Cardiac septum (tissue), 1 donor: Measurements from ENCODE around the gene OBSCN. TPM values are rescaled to one million over a fixed set of nuclear protein-coding genes. Genes with fewer than 3 reads are reported as not detected.

Experiments used
- DNase-seq: peaks from one replicate; pipeline ENCODE4 v3.0.0-alpha.2; 2020; ENCODE audit warnings: low spot score
- intact Hi-C: fragments of 100-400 bp; cut with DNase I; formaldehyde crosslinking; loops from one replicate; pipeline ENCODE4 v1.14.0; 2022
- total RNA-seq: library from RNA; stranded (reverse); fragmentation: NEBNext Ultra II Directional; extraction: Animal tissue kit (Norgen Biotek cat#: 25700); gene quantifications from one replicate; pipeline ENCODE4 v1.2.1, GENCODE V29; 2021
- donor health status: DM: no; HTN: no; CAD: no.

The OBSCN gene
- total RNA-seq, 1 donor from 2014 or later = 396 TPM

DNA sequence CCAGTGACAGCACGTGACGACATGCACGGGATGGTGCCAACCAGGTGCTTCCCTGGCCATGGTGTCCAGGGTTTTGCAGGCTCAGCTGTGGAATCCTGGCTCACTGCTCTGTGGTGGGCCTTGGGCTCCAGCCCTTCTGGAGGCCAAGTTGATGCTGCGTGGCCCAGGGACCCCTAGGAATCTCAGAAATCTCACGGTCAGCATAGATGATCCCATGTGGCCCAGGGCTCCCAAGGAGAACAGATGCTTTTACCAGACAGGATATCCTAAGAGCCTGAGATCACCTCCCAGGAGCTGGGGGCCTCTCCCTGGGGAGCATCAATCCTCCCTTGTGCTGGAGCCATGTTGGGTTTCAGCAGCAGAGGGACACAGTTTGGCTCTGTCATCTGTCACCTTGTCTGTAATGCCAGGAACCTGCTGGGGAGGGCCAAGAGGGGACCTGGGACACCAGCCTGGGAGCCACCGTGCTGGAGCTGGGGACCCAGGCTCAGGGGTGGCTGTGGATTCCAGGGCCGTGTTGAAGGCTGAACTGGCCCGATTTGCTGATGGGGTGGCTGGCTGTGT, 134.9 kb downstream of the OBSCN start:
- intact Hi-C loops = no loop called here
- peak; percentile 64 for DNase-seq

GRCh38 chr1:228343191-228343661, 135.4 kb downstream of the OBSCN start:
- peak; percentile 53 for DNase-seq
- intact Hi-C loops = no loop called here

- peak; percentile 75 for DNase-seq
- intact Hi-C loops = loop anchor here (5.0 kb wide), 1 partner anchor 48 kb away; no protein-coding TSS in a partner anchor
These were observed 136.8 kb downstream of the OBSCN start for GRCh38 chr1:228344631-228345072.

DNA sequence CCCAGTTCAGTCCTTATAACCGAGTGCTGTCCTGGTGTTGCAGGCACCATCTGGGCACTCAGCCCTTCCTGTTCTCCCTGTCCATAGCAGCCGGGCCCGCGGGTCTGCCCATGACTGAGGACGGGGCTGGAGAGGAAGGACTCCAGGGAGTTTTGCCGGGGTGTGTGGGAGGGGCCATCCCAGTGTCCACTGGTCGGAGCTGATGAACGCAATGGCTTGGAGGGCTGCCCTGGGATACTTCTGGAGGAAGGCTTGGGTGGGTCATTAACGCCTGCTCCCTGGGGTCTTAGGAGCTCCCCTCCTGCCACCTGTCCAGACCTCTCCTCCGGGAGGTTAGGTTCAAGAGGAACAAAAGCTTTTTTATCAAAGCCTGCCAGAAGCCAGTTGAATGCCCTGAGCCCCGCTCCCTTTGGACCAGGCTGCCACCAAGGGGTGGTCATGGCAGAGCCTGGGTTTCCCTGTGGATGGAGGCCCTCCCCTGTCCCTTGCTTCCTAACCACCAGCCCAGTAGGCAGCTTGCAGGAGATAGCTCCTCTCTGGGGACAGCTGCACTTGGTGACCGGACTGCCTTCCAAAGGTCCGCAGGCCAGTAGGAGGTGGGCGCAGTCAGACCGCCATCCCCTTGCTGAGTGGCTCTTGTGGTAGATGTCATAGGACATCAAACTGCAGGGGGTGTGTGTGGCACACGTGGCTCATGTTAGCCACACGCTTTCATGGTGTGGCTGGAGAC, 137.5 kb downstream of the OBSCN start:
- peak; percentile 55 for DNase-seq
- intact Hi-C loops = loop anchor here (5.0 kb wide), 1 partner anchor 47 kb away; no protein-coding TSS in a partner anchor

- intact Hi-C loops = loop anchor here (5.0 kb wide), 1 partner anchor 46 kb away; no protein-coding TSS in a partner anchor
- DNase-seq = peak; percentile 70
These were observed 138.9 kb downstream of the OBSCN start for GRCh38 chr1:228346731-228347130.

DNA sequence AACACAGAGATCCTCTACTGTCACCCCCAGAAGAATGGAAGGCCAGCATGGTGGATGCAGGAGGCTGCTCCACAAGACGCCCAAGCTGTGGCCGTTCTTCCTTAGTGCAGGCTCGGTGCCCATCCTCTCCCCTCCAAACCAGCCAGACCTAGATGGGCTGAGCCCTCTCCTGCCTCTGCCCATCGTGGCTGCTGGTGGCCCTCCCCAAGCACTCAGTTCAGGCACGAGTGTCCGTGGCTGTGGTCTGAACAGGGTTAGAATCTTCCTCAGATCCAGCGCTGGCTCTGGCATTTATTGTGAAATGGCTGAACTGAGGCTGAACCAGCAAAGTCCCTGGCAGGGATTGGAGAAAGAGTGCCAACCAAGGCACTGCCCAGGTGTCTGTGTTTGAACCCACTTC, 139.3 kb downstream of the OBSCN start:
- DNase-seq = peak; percentile 63
- intact Hi-C loops = loop anchor here (5.0 kb wide), 1 partner anchor 45 kb away; no protein-coding TSS in a partner anchor

- DNase-seq = peak; percentile 56
- intact Hi-C loops = loop anchor here (5.0 kb wide), 1 partner anchor 43 kb away; no protein-coding TSS in a partner anchor
These were observed 141.0 kb downstream of the OBSCN start for GRCh38 chr1:228348708-228349467.

DNA sequence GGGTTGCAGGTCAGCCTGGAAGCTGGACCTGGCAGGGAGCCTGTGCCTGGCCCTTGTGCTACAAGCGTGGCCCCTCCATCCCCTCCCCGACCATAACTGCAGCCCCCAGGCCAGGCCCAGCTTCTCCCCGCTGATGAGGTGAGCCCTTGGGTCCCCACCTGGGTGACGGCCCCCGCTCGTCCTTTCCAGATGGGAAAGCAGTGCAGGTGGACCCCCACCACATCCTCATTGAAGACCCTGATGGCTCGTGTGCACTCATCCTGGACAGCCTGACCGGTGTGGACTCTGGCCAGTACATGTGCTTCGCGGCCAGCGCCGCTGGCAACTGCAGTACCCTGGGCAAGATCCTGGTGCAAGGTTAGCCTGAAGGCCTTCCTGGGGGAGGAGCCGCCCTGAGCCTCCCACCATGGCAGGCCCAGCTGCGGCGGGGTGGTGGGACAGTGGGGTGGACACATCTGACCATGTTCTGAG, 141.9 kb downstream of the OBSCN start:
- peak; percentile 74 for DNase-seq
- intact Hi-C loops = loop anchor here (5.0 kb wide), 1 partner anchor 43 kb away; no protein-coding TSS in a partner anchor

GRCh38 chr1:228350179-228350742, 142.4 kb downstream of the OBSCN start:
- intact Hi-C loops = no loop called here
- no peak for DNase-seq

DNA sequence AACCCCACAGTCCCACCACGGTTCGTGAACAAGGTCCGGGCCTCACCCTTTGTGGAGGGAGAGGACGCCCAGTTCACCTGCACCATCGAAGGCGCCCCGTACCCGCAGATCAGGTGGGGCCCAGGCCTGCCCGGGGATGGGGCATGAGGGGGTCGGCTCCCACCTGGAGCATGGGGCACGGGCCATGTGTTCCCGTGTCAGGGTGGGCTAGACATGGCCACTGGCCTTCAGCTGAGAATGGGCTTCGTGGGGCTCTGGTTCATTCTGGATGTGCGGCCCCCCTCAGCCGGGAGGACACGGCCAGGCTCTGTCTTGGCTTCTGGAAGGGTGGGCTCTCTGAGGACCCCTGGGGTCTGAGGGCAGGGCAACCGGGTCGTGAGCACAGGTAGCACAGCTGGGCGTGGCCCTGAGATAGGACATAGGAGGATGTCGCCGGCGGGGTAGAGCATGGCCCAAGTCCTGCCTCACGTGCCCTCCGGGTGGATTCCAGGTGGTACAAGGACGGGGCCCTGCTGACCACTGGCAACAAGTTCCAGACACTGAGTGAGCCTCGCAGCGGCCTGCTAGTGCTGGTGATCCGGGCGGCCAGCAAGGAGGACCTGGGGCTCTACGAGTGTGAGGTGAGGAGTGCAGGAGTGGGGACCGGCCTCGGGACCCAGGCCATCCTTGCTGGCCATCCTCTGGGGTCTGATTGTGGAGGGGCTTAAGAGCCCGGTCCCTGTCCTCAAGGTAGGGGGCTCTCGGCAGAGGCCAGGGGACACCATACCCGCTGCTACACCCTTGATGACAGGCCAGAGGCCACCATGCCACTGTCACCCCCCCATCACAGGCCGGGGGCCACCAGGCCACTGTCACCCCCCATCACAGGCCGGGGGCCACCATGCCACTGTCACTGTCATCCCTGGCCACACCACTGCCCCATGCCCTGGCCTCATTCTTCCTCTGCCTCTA, 143.3 kb downstream of the OBSCN start:
- intact Hi-C loops = no loop called here
- peak; percentile 74 for DNase-seq

- no peak for DNase-seq
These were observed 144.0 kb downstream of the OBSCN start for GRCh38 chr1:228351850-228352249.

GRCh38 chr1:228352677-228353481, 145.0 kb downstream of the OBSCN start:
- no peak for DNase-seq
- intact Hi-C loops = no loop called here

More at GRCh38 chr1:228351850-228352249, 144.0 kb downstream of the OBSCN start:
- intact Hi-C loops = no loop called here

- DNase-seq = no peak
- intact Hi-C loops = no loop called here
These were observed 145.9 kb downstream of the OBSCN start for GRCh38 chr1:228353601-228354371.

- no peak for DNase-seq
- intact Hi-C loops = no loop called here
These were observed 146.8 kb downstream of the OBSCN start for GRCh38 chr1:228354390-228355320.

DNA sequence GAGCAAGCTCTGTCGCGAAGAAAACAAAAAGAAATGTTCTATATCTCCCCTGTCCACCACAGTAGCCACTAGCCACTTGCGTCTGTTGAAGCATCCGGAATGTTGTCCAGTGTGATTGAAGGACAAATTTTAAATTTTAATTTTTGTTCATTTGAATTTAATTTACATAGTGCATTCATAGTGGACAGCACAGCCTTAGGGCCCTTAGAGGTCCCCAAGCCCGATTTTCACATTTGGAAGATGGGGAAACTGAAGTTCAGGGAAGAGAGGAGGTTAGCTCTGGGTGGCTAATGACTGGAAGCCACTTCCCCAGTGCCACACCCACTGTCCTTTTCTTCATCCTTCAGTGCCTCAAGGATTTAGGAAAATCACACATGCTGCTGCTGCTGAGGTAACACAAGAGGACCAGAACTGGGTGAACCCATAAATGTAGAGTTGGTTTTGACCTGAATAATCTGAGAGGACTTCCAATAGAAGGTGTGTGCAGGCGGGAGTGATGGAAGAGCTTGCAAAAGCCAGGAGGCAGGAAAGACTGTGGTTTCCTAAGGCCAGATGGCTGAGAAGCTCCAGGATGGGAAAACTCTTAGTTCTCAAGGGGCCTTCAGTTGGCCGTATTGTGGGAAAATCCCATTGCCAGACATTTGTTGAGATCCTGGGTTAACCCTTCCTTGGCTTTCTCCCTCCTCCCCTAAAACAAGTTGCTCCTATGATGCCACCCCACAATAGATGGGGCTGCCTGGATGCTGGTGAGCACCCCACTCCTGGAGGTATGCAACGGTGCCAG, 149.2 kb downstream of the OBSCN start:
- DNase-seq = no peak
- intact Hi-C loops = no loop called here
